ENCODE measurements around the gene ARHGEF11. TPM values are rescaled to one million over a fixed set of nuclear protein-coding genes. Genes with fewer than 3 reads are reported as not detected.

ARHGEF11 gene
- total and polyA plus RNA-seq, 9 of the 15 experiments (the other 6 are each of a cell fraction or from before 2014, with no cell fraction given): 0.14 to 15.5 (median 9.0) TPM

DNA sequence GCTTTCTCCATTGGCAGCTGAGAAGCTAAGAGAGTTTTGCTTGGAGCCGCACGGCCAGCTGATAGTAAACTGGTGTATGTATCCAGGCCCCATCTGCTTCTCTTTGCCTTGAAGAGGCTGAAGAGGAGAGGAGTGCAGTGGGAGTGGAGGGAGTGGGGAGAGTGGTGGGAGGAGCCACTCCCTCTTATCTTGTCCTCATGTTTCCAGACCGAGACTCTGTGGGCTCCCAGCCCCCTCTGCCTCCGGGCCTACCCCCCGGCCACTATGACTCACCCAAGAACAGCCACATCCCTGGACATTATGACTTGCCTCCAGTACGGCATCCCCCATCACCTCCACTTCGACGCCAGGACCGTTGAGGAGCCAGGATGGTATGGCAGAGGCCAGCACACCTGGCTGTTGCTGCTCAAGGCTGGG is 131.1 kb downstream of the ARHGEF11 start (continued):
- TF ChIP-seq, protein P1, sequence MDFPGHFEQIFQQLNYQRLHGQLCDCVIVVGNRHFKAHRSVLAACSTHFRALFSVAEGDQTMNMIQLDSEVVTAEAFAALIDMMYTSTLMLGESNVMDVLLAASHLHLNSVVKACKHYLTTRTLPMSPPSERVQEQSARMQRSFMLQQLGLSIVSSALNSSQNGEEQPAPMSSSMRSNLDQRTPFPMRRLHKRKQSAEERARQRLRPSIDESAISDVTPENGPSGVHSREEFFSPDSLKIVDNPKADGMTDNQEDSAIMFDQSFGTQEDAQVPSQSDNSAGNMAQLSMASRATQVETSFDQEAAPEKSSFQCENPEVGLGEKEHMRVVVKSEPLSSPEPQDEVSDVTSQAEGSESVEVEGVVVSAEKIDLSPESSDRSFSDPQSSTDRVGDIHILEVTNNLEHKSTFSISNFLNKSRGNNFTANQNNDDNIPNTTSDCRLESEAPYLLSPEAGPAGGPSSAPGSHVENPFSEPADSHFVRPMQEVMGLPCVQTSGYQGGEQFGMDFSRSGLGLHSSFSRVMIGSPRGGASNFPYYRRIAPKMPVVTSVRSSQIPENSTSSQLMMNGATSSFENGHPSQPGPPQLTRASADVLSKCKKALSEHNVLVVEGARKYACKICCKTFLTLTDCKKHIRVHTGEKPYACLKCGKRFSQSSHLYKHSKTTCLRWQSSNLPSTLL (IDR thresholded peaks at IDR 0.05): no peak
- TF ChIP-seq, protein P2, sequence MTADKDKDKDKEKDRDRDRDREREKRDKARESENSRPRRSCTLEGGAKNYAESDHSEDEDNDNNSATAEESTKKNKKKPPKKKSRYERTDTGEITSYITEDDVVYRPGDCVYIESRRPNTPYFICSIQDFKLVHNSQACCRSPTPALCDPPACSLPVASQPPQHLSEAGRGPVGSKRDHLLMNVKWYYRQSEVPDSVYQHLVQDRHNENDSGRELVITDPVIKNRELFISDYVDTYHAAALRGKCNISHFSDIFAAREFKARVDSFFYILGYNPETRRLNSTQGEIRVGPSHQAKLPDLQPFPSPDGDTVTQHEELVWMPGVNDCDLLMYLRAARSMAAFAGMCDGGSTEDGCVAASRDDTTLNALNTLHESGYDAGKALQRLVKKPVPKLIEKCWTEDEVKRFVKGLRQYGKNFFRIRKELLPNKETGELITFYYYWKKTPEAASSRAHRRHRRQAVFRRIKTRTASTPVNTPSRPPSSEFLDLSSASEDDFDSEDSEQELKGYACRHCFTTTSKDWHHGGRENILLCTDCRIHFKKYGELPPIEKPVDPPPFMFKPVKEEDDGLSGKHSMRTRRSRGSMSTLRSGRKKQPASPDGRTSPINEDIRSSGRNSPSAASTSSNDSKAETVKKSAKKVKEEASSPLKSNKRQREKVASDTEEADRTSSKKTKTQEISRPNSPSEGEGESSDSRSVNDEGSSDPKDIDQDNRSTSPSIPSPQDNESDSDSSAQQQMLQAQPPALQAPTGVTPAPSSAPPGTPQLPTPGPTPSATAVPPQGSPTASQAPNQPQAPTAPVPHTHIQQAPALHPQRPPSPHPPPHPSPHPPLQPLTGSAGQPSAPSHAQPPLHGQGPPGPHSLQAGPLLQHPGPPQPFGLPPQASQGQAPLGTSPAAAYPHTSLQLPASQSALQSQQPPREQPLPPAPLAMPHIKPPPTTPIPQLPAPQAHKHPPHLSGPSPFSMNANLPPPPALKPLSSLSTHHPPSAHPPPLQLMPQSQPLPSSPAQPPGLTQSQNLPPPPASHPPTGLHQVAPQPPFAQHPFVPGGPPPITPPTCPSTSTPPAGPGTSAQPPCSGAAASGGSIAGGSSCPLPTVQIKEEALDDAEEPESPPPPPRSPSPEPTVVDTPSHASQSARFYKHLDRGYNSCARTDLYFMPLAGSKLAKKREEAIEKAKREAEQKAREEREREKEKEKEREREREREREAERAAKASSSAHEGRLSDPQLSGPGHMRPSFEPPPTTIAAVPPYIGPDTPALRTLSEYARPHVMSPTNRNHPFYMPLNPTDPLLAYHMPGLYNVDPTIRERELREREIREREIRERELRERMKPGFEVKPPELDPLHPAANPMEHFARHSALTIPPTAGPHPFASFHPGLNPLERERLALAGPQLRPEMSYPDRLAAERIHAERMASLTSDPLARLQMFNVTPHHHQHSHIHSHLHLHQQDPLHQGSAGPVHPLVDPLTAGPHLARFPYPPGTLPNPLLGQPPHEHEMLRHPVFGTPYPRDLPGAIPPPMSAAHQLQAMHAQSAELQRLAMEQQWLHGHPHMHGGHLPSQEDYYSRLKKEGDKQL (CRISPR knock-in tag; IDR thresholded peaks at IDR 0.05; ENCODE audit: borderline replicate concordance): no peak
- TF ChIP-seq NR1H2 (CRISPR knock-in tag; IDR thresholded peaks at IDR 0.05): 0 out of 2 replicates have a peak, but pooled peaks have one; percentile 73
- peak; percentile 60; the same call in 1 of the 2 replicates for TF ChIP-seq BHLHE40 (IDR thresholded peaks at IDR 0.05; ENCODE audit: low read length)
- no peak for TF ChIP-seq NFRKB (IDR thresholded peaks at IDR 0.05; ENCODE audit: low read depth)
- no peak for TF ChIP-seq U2AF2 (optimal IDR thresholded peaks at IDR 0.05; ENCODE audit: low read depth, low read length)
- no peak for TF ChIP-seq NFIX (CRISPR knock-in tag; IDR thresholded peaks at IDR 0.05; ENCODE audit: low read depth)
- peak; percentile 94 for TF ChIP-seq DPF2 (IDR thresholded peaks at IDR 0.05)
- no peak for TF ChIP-seq PRMT5 (CRISPR knock-in tag; IDR thresholded peaks at IDR 0.05)
- TF ChIP-seq HMG20A (CRISPR knock-in tag; conservative IDR thresholded peaks at IDR 0.05): no peak
- TF ChIP-seq, protein P3, sequence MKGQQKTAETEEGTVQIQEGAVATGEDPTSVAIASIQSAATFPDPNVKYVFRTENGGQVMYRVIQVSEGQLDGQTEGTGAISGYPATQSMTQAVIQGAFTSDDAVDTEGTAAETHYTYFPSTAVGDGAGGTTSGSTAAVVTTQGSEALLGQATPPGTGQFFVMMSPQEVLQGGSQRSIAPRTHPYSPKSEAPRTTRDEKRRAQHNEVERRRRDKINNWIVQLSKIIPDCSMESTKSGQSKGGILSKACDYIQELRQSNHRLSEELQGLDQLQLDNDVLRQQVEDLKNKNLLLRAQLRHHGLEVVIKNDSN (CRISPR knock-in tag; IDR thresholded peaks at IDR 0.05): no peak
- no peak for TF ChIP-seq ZSCAN32 (CRISPR knock-in tag; IDR thresholded peaks at IDR 0.05)
- TF ChIP-seq ZNF76 (CRISPR knock-in tag; IDR thresholded peaks at IDR 0.05; ENCODE audit: borderline replicate concordance): no peak
- TF ChIP-seq TRIM24 (IDR thresholded peaks at IDR 0.05): peak in 1 of 2 experiments; percentile 77; a peak in 1 of 4 replicates
- TF ChIP-seq, protein P4, sequence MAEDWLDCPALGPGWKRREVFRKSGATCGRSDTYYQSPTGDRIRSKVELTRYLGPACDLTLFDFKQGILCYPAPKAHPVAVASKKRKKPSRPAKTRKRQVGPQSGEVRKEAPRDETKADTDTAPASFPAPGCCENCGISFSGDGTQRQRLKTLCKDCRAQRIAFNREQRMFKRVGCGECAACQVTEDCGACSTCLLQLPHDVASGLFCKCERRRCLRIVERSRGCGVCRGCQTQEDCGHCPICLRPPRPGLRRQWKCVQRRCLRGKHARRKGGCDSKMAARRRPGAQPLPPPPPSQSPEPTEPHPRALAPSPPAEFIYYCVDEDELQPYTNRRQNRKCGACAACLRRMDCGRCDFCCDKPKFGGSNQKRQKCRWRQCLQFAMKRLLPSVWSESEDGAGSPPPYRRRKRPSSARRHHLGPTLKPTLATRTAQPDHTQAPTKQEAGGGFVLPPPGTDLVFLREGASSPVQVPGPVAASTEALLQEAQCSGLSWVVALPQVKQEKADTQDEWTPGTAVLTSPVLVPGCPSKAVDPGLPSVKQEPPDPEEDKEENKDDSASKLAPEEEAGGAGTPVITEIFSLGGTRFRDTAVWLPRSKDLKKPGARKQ (CRISPR knock-in tag; IDR thresholded peaks at IDR 0.05): no peak
- no peak for TF ChIP-seq DMBX1 (CRISPR knock-in tag; IDR thresholded peaks at IDR 0.05; ENCODE audit: borderline replicate concordance)
- peak in 1 of 2 experiments; percentile 93; a peak in 3 of 4 replicates for TF ChIP-seq RCOR1 (IDR thresholded peaks at IDR 0.05; ENCODE audit: borderline replicate concordance in 1 of 2, low read depth in 2 of 2, low read length in 2 of 2)
- TF ChIP-seq ZC3H11A (IDR thresholded peaks at IDR 0.05; ENCODE audit: low read depth, low read length): no peak
- TF ChIP-seq TGIF2 (CRISPR knock-in tag; IDR thresholded peaks at IDR 0.05): no peak
- no peak for TF ChIP-seq RBM15 (IDR thresholded peaks at IDR 0.05; ENCODE audit: insufficient read depth, low read length)
- TF ChIP-seq NCOA6 (IDR thresholded peaks at IDR 0.05): no peak

All from K562 (cell line).